ENCODE data around the gene BIN1.
"Not testable (repeated sequence)": the region's sequence is repeated elsewhere in the genome, so short reads cannot be mapped to it uniquely, and the experiment has no call there.

Gene BIN1

GRCh38 chr2:127047716-127048617 lies 59.0 kb downstream of the BIN1 start:
- in situ Hi-C loops (cut with MboI; ENCODE audit: low sequenced_read_pairs), result no loop called here

DNA sequence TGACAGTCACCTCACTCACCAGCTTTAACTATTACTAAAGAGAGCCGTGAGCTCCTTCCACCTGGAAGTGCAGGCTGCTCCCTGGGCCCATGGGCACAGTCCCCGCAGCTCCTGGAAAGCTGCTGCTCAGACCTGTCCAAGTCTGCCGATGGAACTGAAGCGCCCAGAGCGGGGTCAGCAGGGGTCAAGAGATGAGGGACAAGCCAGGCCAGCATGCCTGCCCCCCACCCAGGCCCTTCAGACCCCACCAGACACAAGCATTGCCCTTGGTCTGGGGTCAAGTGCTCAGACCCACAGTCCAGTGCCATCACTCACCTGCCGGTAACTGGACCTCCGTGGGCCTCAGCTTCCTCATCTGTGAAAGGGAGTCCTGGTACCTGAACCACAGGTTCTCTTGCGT lies 59.9 kb downstream of the BIN1 start:
- in situ Hi-C loops (cut with MboI; ENCODE audit: low sequenced_read_pairs), result no loop called here

DNA sequence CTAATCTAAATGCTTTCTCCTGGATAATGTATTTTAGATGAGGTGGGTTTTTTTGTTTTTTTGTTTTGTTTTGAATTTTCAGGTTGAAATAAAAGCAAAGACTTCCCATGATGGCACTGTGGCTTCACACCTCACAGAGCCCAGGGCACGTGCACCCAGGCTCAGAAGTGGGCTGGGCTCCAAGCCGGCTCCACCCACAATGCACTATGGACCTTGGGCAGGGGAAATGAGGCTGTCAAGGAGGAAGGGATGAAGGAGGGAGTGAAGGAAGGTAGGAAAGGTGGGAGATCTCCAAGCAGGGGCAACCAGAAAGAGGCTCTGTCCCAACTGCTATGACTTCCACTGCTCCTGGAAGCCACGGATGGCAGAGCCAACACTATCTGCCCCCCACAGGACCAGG lies 60.4 kb downstream of the BIN1 start:
- in situ Hi-C loops (cut with MboI; ENCODE audit: low sequenced_read_pairs), result no loop called here

DNA sequence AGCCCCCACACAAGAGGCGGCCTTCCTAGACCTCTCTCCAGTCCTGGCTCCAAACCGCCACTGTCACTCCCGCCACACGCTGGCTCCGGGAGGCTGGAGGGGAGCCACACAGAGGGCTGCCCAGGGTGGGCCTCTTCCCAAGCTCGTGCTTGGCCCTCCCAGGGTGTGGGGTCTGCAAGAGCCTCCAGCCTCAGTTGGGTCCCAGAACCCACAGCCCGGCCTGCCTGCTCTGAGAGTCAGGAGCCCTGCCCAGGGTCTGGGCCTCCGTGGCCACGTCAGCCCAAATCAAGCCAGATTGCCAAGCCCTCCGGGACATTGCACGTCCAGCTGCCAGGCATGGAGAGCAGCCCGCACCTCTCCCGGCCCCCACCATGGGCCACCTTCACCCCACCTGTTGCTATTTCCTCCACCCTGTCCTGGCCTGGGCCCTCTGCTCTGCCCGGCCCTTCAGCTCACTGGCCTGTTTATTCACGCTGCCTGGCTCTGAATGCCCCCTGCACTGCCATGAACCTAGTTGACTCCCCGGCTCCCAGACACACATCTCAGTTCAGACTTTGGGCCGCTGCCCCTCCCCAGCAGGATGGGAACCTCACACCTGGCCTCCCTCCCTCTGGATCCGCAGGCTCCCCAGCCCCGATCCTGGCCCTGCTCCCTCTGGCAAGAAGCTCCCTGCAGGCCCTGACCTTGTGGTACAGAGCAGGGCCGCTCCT lies 61.0 kb downstream of the BIN1 start:
- in situ Hi-C loops (cut with MboI; ENCODE audit: low sequenced_read_pairs), result no loop called here

DNA sequence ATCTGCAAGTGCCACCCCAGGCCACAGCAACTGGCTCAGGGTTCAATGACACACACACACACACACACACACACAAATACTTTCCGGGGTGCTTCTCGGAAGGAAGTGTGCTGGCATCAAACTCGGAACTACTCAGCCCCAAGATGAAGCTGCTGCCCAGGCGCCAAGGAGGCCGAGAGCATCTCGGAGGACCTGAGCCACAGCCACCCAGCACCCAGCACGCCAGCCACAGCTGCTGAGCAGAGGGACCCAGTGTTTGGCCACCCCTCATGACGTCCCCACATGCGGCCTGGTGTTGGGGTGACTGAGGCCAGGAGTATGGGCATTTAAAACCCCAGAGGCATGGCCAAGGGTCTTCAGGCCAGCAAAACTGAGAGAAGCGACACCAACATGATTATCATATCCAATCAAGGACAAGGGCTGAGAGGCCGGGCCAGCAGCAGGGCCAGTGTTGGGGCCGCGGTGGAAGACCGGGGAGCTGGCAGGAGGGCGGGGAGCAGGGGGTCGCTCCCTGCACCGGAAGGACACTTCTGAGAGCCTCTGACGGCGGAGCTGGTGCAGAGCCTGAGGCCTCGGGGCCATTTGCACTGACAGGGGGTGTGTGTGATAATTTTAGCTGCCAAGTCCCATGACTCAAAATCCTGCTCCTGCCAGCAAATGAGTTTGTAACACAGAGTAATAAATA lies 61.8 kb downstream of the BIN1 start:
- in situ Hi-C loops (cut with MboI; ENCODE audit: low sequenced_read_pairs), result no loop called here

- in situ Hi-C loops (cut with MboI; ENCODE audit: low sequenced_read_pairs), result no loop called here
Measured at GRCh38 chr2:127044165-127044718, 62.7 kb downstream of the BIN1 start.

GRCh38 chr2:127043367-127044164 lies 63.4 kb downstream of the BIN1 start:
- in situ Hi-C loops (cut with MboI; ENCODE audit: low sequenced_read_pairs), result no loop called here

DNA sequence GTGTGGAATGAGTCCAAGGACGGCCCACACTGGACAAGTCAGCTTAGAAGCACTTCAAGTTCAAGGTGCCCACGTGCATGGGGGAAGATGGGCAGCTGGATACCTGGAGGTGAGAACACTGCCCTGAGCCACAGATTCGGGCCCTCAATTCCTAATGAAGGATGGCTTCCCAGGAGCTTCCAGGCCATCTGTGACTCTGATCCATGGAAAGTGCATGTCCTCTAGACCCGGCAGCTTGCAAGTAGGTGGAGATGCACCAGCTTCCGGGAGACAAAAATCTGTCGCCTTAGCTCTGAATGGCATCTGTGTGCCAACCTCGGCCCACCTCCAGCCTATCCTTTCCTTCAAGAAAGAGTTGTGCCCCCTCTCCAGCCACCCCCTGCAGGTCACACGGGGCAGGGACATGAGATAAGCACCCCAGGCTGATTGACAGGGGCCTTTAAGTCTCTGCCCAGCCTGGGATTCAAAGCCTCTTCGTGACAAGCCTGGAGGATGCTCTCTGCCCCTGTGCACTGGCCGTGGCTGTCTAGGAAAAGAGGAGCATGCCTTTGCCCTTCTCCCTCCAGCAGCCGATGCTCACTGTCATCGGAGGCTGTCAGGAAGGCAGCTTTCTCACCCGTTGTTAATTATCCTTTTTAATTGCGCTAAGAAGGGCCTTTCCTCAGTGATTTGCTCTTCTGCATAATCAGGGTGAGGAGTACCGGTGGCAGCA lies 65.5 kb downstream of the BIN1 start:
- in situ Hi-C loops (cut with MboI; ENCODE audit: low sequenced_read_pairs), result no loop called here

GRCh38 chr2:127040169-127040568 lies 66.8 kb downstream of the BIN1 start:
- in situ Hi-C loops (cut with MboI; ENCODE audit: low sequenced_read_pairs), result no loop called here

GRCh38 chr2:127039387-127040031 lies 67.4 kb downstream of the BIN1 start:
- in situ Hi-C loops (cut with MboI; ENCODE audit: low sequenced_read_pairs), result no loop called here

GRCh38 chr2:127037476-127037875 lies 69.5 kb downstream of the BIN1 start:
- in situ Hi-C loops (cut with MboI; ENCODE audit: low sequenced_read_pairs), result no loop called here

DNA sequence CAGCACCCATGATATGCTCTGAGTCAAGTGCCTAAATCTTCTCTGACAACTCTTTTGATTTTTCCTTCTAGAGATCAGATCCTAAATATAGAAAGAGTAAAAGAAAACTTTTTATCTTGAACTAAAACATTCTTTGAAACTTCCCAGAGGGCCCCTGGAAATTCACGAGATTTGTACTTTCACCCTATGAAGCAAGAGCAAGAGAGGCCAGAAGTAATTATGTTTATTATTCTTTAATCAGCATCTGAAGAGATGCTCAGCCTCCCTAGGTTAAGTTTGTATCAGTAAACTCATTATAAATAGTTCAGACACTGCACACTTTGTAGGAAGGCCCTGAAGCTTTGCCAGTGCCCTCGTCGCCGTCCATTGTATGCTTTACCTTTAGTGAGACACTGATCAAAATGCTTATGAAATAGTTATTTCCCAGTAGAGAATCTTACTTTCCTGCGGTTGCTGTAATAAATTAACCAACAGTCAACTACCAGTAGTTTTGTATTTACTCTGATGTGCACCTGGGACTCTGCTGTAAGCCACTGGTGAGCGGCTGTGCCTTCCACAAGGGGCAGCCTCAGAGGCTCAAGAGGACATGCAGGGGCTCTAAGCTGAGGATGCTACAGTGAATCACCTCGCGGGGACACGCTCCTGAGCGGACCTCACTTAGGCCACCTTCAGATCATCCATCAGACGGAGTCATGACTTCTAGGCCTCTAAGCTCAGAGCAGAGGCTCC lies 71.9 kb downstream of the BIN1 start:
- in situ Hi-C loops (cut with MboI; ENCODE audit: low sequenced_read_pairs), result no loop called here

DNA sequence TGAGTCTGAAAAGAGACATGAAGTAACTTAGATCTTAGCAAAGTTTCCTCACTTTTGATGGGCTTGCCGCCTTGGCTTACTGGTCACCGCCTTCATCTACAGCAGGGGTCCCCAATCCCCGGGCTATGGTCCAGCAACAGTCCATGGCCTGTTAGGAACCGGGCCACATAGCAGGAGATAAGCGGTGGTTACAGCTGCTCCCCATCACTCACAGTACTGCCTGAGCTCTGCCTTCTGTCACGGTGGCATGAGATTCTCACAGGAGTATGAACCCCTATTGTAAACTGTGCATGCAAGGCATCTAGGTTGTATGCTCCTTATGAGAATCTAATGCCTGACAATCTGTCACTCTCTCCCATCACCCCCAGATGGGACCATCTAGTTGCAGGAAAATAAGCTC lies 72.9 kb downstream of the BIN1 start:
- in situ Hi-C loops (cut with MboI; ENCODE audit: low sequenced_read_pairs), result no loop called here

DNA sequence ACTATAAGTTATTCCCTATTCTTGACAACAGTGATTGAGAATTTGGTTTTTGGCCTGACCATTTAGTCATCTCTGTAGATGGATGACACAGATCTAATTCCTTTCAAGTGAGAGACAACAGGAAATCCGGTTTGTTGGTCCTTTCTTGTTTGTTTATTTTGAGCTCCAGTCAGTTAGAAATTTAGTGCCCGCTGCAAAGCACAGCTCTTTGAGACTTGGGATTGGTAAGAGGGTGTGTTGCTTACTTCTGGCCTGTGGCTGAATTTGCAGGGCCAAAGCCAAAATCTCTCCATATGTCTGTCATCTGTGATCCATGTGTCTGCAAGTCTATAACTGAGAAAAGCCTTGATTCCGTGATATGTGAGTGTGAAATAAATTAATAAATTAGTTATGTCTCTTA lies 74.3 kb downstream of the BIN1 start:
- in situ Hi-C loops (cut with MboI; ENCODE audit: low sequenced_read_pairs), result no loop called here

DNA sequence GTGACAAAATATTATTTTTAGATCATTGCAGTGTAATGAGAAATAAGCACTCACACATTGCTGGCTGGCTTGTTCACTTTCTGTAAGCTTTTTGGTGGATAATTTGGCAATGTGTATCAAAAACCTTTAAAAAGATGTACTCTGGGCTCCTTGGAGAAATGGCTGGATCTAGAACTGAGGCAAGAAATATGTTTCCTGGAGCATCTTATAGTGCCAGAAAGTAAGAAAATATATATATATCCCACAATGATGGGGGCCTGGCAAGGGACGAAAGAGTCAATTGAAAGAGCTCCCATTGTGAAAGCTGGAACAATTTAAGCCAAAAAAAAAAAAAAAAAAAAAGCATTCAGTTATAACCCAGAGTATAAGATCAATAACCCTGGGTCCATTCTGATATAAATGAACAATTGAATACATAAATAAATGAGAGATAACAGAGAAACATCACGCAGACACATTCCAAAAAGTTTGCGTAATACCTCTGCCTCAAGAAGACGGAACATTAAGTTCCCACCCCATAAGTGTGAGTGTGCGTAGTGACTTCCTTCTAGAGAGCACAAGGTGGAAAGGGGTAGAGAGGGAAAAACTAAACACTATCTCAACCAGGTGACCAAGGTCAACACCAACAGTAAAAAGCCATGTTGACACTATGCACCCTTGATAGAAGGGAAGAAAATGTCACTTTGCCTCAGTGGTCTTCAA lies 77.5 kb downstream of the BIN1 start:
- in situ Hi-C loops (cut with MboI; ENCODE audit: low sequenced_read_pairs), result no loop called here

DNA sequence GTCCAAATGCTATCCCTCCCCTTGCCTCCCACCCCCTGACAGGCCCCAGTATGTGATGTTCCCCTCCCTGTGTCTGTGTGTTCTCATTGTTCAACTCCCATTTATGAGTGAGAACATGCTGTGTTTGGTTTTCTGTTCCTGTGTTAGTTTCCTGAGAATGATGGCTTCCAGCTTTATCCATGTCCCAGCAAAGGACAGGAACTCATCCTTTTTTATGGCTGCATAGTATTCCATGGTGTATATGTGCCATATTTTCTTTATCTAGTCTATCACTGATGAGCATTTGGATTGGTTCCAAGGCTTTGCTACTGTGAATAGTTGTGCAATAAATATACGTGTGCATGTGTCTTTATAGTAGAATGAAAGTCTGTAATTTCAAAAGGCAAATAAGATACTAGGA lies 78.2 kb downstream of the BIN1 start:
- in situ Hi-C loops (cut with MboI; ENCODE audit: low sequenced_read_pairs), result not testable (repeated sequence)

DNA sequence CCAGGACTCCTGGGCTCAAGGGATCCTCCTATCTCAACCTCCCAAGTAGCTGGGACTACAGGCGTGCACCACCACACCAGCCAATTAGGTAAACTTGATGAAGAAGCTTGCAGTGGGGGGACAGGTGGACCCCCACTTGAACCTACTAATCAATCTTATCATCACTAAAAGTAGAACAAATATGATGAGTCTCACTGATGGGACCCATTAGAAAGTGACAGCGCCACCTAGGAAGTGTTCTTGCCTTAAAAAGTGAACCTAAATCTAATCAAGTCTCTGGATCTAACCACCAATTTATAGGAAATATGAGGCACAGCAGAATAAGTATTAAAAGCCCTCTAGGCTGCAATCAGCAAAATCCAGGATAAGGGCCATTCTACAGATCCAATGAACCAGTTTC lies 79.2 kb downstream of the BIN1 start:
- in situ Hi-C loops (cut with MboI; ENCODE audit: low sequenced_read_pairs), result no loop called here

Measured in HL-60/S4 treated with retinoic acid at 250 ng/mL for 4 days and 3 days (cell line).